Stimulated activated CD8-positive, alpha-beta memory T cell treated with anti-CD3 and anti-CD28 coated beads, Interleukin-15, amount 100 ng/mL, for 24 hours (primary cell): ENCODE results near the gene GADD45A.

Experiments used
- DNase-seq: peaks from one replicate; pipeline ENCODE4 v3.0.0-alpha.2; 2020; ENCODE audit warnings: low read depth

GADD45A gene

DNA sequence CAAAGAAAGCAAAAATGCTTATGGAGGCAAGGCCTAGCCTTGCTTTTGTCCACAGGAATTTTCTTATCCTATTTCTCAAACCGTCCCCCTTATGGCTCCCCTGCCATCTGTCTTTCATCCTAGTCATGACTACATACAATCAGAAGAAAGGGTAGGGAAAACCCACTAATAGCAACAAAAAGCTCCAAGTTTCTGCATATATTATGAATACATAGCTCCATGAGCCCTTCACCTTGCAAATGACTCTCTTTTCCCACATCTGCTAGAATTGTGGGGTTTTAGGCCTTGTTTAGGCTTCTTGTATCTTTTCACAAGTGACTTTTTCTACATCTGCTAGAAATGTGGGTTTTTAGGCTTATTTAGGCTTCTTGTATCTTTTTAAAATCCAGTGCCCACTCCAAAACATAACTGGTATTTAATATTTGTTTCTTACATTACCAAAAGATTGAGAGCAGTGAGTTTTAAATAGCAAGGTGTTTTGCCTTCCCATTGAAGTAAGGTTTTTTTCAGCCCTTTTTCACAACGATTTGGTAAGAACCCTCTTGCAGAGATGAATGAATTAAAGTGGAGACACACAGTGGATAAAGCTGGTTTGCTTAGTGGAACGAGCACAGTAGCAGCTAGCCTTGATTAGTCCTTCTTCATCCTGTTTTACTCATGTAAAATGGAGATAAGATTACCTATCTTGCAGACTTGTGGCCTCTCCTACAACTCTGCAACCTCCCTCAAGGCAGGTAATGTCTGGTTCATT is 4.4 kb downstream of the GADD45A start:
- DNase-seq, result no peak

DNA sequence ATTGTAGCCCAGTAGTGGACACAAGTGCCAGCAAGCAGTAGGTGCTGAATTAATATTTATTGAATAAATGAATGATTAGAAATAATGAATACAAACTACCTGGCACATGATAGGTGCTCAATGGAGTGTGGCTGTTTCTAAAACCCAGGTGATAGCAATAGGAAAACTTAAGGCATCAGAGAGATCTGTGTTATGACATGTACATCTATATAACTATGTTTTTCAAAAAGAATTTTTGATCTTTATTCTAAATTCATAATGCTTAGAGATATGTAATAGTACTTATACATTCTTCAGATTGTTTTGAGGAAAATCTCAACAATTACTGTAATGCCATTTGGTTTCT is 5.0 kb downstream of the GADD45A start:
- no peak for DNase-seq

DNA sequence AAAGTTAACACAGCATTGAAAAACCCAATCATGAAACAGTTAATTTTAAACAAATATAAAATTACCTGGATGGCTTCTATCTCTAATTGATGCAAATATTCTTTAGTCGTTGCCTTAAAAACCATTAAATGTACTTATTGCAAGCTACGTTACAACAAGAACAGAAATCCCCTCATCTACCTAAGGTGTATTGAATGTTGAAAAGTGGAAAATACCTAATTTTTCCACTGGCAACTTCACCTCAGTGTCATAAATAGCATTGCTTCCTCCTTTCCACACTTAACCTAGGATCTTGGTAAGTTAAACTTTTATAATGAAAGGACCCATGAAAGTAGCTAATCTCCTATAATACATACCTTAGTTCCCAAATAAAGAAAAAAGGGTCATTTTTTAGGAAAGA is 5.4 kb downstream of the GADD45A start:
- DNase-seq, result no peak

GRCh38 chr1:67691712-67692111 is 6.7 kb downstream of the GADD45A start:
- DNase-seq, result no peak

GRCh38 chr1:67695963-67696362 is 11.0 kb downstream of the GADD45A start:
- DNase-seq, result no peak

DNA sequence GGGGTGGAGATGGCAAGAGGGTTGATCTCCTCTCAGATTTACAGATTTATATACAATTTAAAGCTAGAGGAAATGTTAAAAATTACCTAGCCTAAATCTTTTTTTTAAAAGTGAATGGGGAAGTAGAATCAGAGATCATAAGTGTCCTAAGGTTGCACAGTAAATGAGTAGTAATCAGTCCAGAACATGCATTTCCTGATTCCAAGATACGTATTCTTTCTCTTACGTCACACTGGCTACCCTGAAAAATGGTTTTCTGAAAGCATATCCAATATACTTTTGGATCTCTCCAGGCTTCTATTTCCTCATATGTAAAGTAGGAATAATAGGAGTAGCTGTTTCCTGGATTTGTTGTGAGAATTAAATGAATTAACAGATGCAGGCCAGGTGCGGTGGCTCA is 11.7 kb downstream of the GADD45A start:
- no peak for DNase-seq

DNA sequence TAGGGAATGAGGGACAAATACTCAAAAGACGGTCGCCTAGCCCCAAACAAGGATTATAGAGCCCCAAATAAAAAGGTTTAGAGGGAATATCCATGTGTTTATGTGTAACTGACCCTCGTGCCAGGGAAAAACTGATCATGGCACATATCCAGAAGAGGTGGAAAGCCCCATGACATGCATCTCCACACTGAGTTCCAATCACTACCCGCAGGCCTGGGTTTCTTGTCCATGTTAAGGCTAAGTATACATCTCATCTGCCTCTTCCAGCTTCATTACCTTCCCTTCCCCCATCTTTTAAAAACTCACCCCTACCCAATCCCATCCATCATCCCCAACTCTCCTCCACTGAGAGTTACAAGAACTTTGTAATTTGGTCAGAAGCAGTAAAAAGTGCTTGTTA is 15.2 kb downstream of the GADD45A start:
- DNase-seq, result no peak

GRCh38 chr1:67700692-67701410 is 15.8 kb downstream of the GADD45A start:
- DNase-seq, result no peak

DNA sequence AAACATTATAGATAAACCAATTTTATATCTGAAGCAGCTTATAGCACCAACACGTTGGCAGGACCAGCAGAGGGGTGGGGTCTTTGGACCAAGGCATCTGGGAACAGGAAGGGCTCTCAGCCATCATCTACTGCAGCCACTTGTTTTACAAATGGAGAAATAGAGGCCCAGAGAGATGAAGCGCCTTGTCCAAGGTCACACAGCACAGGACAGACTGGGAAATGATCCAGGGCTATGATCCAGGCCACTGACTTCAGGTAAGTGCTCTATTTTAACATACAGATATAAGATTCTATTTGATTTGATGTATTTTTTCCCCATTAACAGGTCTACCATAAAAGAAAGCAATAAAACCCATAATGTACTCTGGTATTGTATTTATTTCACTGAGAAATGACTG is 16.9 kb downstream of the GADD45A start:
- DNase-seq, result no peak

DNA sequence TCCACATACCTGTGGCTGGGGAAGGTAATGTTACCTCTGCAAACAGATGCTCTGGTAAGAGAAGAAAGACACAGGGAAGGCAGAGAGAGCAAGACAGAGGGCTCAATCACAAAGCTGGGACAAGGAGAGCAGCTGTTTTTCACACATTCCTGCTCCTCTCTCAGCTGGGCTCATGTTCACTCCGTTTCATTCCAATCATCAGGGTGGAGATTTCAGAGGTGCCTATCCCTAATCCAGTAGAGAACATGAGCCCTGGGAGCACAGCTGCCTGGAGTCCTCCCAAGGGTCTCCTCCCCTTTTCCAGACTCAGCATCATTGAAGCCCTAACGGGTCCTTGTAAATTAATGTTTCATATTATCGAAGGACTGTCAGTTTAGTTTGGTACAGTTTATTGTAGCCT is 19.4 kb downstream of the GADD45A start:
- no peak for DNase-seq

- no peak for DNase-seq
These were observed 20.9 kb downstream of the GADD45A start for GRCh38 chr1:67705735-67706453.

DNA sequence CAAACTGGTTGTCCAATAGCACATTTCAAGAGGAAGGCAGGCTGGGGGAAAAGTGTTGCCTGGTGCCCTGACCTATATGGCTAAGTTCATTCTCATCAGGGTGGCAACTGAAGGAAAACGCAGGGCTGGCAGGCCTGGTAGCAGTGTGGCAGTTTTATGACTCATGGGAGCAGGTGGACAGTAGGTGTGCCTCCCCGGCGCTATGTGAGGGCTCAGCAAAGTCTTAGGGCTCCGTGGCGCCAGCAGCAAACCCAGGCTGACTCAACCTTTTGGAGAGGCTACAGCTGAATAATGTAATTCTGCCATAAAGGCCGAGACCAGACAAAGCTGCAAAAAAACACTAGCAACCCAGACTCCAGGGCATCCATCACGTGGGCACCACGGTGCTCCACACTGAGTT is 23.6 kb downstream of the GADD45A start:
- no peak for DNase-seq

DNA sequence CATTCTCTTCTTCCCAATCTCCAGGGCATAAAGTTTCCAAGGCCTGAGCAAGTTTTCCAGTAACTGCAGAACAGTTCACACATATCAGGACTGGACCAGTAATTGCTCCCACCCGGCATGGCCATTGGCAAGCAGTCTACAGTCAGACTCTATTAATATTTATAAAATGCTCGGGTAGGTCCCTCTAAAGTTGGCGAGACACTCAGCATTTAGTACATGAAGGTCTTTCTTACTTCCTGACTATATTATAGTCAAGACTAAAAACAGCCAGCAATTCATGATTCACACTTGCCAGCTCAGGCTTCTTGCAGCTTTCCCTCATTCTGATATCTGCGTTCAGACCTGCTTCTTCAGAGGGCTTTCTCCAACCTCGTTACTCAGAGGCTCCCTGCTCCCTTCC is 25.4 kb downstream of the GADD45A start:
- no peak for DNase-seq

- no peak for DNase-seq
These were observed 26.3 kb downstream of the GADD45A start for GRCh38 chr1:67711158-67711854.

DNA sequence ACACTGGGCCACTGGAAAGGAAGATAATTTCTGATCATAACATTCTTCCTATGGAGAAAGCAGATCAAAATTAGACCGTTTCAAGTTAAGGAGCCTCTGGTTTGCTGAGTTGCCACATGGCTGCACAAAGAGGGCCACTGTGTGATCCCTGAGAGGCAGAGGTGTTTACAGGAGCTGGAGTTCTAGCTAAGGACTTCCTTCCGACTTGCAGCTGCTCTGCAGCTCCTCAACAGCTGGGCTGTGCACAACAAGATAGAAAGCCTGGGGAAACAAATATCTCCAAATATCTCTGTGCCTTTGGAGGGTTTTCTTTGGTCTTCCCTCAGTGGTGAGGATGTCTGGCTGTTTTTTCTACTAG is 26.8 kb downstream of the GADD45A start:
- DNase-seq, result no peak

- no peak for DNase-seq
These were observed 28.3 kb downstream of the GADD45A start for GRCh38 chr1:67713057-67713846.

- DNase-seq, result no peak
These were observed 30.8 kb downstream of the GADD45A start for GRCh38 chr1:67715819-67716218.

DNA sequence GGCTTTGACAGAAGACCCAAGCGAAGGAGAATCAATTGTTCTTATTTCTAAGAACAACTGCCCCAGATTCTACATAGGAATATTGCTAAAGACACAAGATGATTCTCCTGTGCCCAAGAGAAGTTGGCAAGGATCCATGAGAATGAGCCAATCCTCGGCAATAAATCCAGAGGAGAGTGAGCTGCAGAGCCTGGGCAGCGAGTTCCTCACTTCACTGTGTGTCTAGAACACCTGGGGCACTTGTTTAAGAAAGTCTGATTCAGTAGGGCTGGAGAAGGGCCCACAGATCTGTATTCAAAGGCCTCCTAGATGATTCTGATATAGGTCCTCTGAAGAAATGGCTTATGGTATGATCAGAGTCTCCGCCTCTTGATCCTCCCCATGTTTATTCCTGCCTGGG is 31.8 kb downstream of the GADD45A start:
- DNase-seq, result no peak

DNA sequence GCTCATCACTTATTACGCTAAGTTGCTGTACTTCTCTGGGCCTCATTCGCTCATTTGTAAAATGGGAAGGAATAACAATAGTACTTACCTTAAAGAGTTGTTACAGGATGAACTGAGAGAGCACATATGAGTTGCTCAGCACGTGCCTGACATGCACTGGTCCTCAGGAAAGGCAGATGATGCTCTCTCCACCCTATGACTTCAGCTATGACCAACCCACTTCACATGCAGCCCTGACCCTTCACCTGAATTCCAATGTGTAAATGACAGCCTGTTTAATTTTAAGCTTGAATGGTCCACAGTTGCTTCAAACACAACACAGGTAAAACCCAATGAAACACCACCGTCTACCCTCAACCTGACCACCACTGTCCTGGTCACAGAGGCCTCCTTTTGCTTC is 32.9 kb downstream of the GADD45A start:
- no peak for DNase-seq

DNA sequence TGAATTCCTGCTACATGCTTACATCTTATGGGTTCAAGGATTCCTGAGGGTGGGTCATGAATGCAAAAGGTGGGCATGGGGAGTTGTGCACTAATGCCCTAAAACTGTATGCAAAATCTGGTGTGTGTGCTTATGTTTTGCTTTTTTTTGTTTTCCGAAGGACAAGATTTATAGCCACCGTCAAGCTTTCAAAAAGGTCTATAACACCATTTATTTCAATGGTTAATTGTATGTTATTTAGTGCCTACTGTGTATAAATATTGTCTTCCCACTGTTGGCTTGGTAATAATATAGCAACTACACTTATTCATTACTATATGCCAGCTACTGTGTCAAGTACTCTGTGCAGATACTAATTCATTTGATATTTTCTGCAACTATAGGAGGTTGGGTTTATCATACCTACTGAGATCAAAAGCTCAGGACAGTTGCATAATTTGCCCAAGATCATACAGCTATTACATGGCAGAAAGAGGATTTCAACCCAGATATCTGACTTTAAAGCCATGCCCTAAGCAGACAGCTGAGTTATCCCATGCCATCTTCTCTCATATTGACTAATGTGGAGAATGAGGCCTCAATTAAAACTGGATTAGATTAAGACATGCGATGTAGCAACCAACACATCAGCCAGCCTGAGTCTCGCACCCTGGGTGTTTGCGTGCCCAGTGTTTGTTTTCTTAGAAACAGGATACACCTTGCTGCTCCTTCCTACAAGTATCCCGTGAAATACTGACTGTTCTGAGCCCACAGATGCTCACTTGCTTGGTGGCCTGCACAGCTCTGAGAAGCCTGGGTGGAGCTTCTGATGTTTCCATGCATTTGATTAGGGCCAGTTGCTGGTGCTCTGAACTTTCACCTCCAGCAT is 34.6 kb downstream of the GADD45A start:
- no peak for DNase-seq

DNA sequence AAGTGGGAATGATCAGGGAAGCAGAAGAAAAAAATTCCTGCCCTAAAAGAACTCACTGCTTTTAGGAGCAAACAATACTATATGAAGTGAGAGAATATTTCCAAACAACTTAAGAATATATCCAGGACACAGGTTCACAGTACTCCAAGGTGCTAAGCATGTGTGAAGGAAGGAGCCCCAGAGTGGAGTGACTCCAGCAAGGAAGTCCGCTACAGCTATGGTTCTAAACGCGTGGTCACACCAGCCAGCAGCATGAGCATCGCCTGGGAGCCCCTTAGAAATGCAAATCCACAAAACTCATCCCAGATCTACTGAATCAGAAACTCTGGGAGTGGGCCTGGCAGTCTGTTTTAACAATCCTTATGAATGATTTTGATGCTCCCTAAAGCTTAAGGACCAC is 36.1 kb downstream of the GADD45A start:
- no peak for DNase-seq
